T-cell (primary cell): Measurements from ENCODE around the gene DOCK6. TPM values are rescaled to one million over a fixed set of nuclear protein-coding genes. Genes with fewer than 3 reads are reported as not detected.

Experiments used
- ATAC-seq, 4 experiments: fragments of 200-7000 bp in 3 of 4; fragments of 150-1000 bp in 1 of 4; cut with Tn5 transposase; replicated peaks in 1 of 4; 1 replicate in 3 of 4; 2 replicates in 1 of 4; pipeline ENCODE4 v1.10.0; 2021; ENCODE audit warnings: moderate library complexity in 3 of 4, mild to moderate bottlenecking in 2 of 4, moderate number of reproducible peaks in 1 of 4
- CTCF ChIA-PET, 2 donors: fragments of 300-600 bp; sonication (Branson Sonifier 250); formaldehyde crosslinking; loops; one replicate each; lab custom pipeline; 2022; ENCODE audit warnings: antibody characterized with exemption in 2 of 2; lab: Charles Lee
- POLR2A ChIA-PET, 2 donors: fragments of 300-600 bp; sonication (Branson Sonifier 250); formaldehyde crosslinking; loops; one replicate each; lab custom pipeline; 2022; ENCODE audit warnings: antibody characterized with exemption in 2 of 2; lab: Charles Lee
- DNase-seq, 35 experiments: peaks; one replicate each; pipeline versions ENCODE4 v3.0.0 to v3.0.0-alpha.2; 2013 to 2023
- H3K27ac ChIP-seq: one replicate; pipeline ENCODE4 v1.5.1; 2013; ENCODE audit warnings: low read length
- H3K27me3 ChIP-seq, 2 experiments: replicated peaks in 1 of 2; 1 replicate in 1 of 2; 2 replicates in 1 of 2; pipeline versions ENCODE4 v1.6.1 to v1.7.0; 2013; ENCODE audit warnings: low read length in 1 of 2, mixed read lengths in 1 of 2; ENCODE audit not compliant: control insufficient read depth in 2 of 2, insufficient read depth in 2 of 2; ENCODE audit errors: extremely low read depth in 1 of 2
- H3K36me3 ChIP-seq, 2 donors: 1 replicate in 1 of 2; 2 replicates in 1 of 2; pipeline versions ENCODE4 v1.6.1 to v1.7.0; 2013; ENCODE audit warnings: low read length in 1 of 2; ENCODE audit not compliant: control insufficient read depth in 2 of 2, insufficient read depth in 1 of 2; ENCODE audit errors: extremely low read depth in 1 of 2
- H3K4me1 ChIP-seq, 2 experiments: 1 replicate in 1 of 2; 2 replicates in 1 of 2; pipeline versions ENCODE4 v1.6.1 to v1.7.0; 2013; ENCODE audit warnings: low read length in 2 of 2, mixed read lengths in 1 of 2; ENCODE audit not compliant: insufficient read depth in 2 of 2, control insufficient read depth in 1 of 2; ENCODE audit errors: extremely low read depth in 1 of 2
- H3K4me3 ChIP-seq, 2 donors: 1 replicate in 1 of 2; 2 replicates in 1 of 2; pipeline versions ENCODE4 v1.5.1 to v1.7.0; 2013; ENCODE audit warnings: mild to moderate bottlenecking in 2 of 2, low read length in 1 of 2, moderate library complexity in 1 of 2; ENCODE audit not compliant: control insufficient read depth in 1 of 2; ENCODE audit errors: extremely low read depth in 1 of 2
- H3K9me3 ChIP-seq: 2 replicates; pipeline ENCODE4 v1.7.0; 2013
- H3K27ac Mint-ChIP-seq, 2 donors: one replicate each; pipeline ENCODE4 v1.8.0; 2020 to 2021; ENCODE audit warnings: mild to moderate bottlenecking in 2 of 2, mixed read lengths in 2 of 2
- H3K27me3 Mint-ChIP-seq, 2 donors: one replicate each; pipeline ENCODE4 v1.8.0; 2021 to 2022; ENCODE audit warnings: mixed read lengths in 2 of 2
- H3K36me3 Mint-ChIP-seq: one replicate; pipeline ENCODE4 v1.8.0; 2021; ENCODE audit warnings: mixed read lengths
- H3K4me1 Mint-ChIP-seq, 3 donors: one replicate each; pipeline ENCODE4 v1.8.0; 2020 to 2022; ENCODE audit warnings: mixed read lengths in 3 of 3, mild to moderate bottlenecking in 1 of 3
- H3K4me3 Mint-ChIP-seq, 3 donors: one replicate each; pipeline ENCODE4 v1.8.0; 2020 to 2022; ENCODE audit warnings: mild to moderate bottlenecking in 3 of 3, mixed read lengths in 3 of 3, moderate library complexity in 3 of 3
- H3K9me3 Mint-ChIP-seq, 3 donors: one replicate each; pipeline ENCODE4 v1.8.0; 2020 to 2022; ENCODE audit warnings: mixed read lengths in 3 of 3
- WGBS: methylation state at CpG from one replicate; pipeline ENCODE4 v1.1.5; 2013; ENCODE audit warnings: missing lambda C conversion rate; ENCODE audit not compliant: insufficient coverage; 5-methylcytosine and 5-hydroxymethylcytosine counted together
- total RNA-seq, 35 experiments: library from RNA in 6 of 35; stranded (reverse) in 6 of 35; fragments of 120-200 nt in 1 of 35; gene quantifications; one replicate each; pipeline versions ENCODE4 v1.2.1 to v1.2.4 and lab custom pipeline; 2013 to 2026

Gene DOCK6
- total RNA-seq, 5 donors from 2014 or later (not counting 1 experiment from before 2014, with no cell fraction given): 0.78 to 1.8 (median 1.0) TPM

DNA sequence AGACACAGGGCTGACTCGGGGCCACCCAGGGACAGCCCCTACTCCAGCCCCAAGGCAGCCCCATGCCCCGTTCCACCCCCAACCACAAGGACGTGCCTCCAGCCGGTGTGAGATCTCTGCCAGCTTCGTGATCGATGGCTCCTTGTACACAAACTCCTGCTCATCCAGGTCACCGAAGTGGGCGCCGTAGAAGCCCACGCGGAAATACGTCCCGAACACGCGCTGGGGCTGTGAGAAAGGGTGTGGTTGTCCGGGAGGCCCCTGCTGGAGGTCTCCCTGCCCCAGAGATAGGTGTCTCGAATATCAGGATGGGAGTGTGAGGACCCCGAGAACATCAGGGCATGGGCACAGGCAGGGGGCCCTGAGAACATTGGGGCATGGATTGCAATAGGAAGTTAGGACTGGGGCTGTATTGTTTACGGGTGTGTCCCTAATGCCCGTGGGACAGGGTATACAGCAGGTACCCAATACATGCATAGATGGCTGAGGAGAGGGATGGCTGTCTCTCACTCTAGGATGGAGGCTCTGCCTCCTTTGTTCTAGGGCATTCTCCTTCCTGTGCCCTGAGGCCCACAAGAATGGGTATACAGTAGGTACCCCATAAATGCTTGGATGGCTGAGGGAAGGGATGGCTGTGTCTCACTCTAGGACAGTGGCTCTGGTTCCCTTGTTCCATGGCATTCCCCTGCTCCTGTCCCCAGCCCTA is 59.7 kb downstream of the DOCK6 start:
- H3K4me1 ChIP-seq: peaks cover 0 to 5% of the 10 kb centered on the region in 2 experiments
- Mint-ChIP-seq H3K36me3 (no peaks in the 10 kb centered on the region), H3K27ac (no peak overlapping the region), H3K4me1 (peaks cover 2 to 5% (median 3%) of the 10 kb centered on the region in 3 donors), H3K9me3 (no peaks in the 10 kb centered on the region), H3K4me3 (no peak overlapping the region), H3K27me3 (peaks cover 12% of the 10 kb centered on the region in 2 donors)
- DNase-seq (no peak), ATAC-seq (no peak)
- POLR2A ChIA-PET: no interaction called here
- no peaks in the 10 kb centered on the region for H3K36me3 ChIP-seq
- CTCF ChIA-PET: no interaction called here
- H3K27ac ChIP-seq: no peak overlapping the region
- H3K9me3 ChIP-seq: no peaks in the 10 kb centered on the region
- 89% methylated on average over 14 of the region's 20 CpGs for WGBS
- peaks cover 0 to 21% of the 10 kb centered on the region in 2 experiments for H3K27me3 ChIP-seq
- no peak overlapping the region for H3K4me3 ChIP-seq

DNA sequence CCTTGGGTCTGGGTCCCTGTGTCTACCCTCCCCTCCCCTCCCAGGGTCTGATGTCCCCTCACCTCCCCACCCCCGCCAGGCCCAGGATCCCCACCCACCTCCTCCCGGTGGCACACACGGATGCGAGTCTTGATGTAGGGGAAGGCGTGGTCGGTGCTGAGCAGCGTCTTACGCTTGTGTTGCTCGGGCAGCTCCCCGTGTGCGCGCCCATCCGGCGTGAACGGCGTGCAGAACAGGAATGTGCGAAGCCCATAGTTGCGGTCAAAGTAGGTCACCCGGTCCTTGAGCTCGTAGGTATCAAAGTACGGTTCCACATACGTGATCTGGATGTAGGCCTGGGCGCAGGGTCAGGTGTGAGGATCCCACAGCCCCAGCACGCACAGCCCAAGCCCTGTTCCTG is 60.5 kb downstream of the DOCK6 start:
- Mint-ChIP-seq H3K4me3 (no peak overlapping the region), H3K4me1 (peaks cover 2 to 5% (median 5%) of the 10 kb centered on the region in 3 donors), H3K27ac (no peak overlapping the region), H3K27me3 (peaks cover 12% of the 10 kb centered on the region in 2 donors), H3K36me3 (no peaks in the 10 kb centered on the region), H3K9me3 (no peaks in the 10 kb centered on the region)
- peaks cover 0 to 10% of the 10 kb centered on the region in 2 experiments for H3K4me1 ChIP-seq
- POLR2A ChIA-PET: no interaction called here
- ATAC-seq (no peak), DNase-seq (no peak)
- H3K27me3 ChIP-seq: peaks cover 0 to 27% of the 10 kb centered on the region in 2 experiments
- H3K27ac ChIP-seq: no peak overlapping the region
- CTCF ChIA-PET: interaction anchor here in 1 of 2 donors (0.6 kb wide), 1 partner anchor 92 kb away, joined by 4 read pairs; no protein-coding TSS in a partner anchor
- no peaks in the 10 kb centered on the region for H3K36me3 ChIP-seq
- H3K9me3 ChIP-seq: no peaks in the 10 kb centered on the region
- no peak overlapping the region for H3K4me3 ChIP-seq
- 98% methylated on average over 19 of the region's 24 CpGs for WGBS

DNA sequence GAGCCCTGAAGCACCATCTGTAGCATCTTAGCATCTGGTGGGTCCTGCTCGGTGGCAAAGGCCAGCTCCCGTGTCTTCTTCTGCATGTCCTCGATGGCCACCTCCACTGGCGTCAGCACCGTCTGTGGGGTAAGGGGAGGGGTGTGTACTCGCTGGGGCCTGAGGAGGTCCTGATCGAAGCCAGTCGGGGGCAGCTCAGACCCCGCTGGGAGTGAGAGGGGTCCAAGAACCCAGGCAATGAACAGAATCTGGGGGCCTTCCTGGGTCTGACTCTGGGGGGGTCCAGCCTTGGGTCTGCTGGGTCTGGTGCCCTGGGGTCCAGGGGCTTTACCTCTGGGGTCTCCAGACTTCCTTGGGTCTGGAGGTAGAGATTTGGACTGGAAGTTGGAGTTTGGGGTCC is 61.4 kb downstream of the DOCK6 start:
- Histone ChIP-seq H3K4me1 (peaks cover 0 to 13% of the 10 kb centered on the region in 2 experiments), H3K27ac (no peak overlapping the region), H3K4me3 (no peak overlapping the region), H3K27me3 (peaks cover 0 to 34% of the 10 kb centered on the region in 2 experiments), H3K36me3 (no peaks in the 10 kb centered on the region), H3K9me3 (no peaks in the 10 kb centered on the region)
- H3K27ac Mint-ChIP-seq: no peak overlapping the region
- H3K27me3 Mint-ChIP-seq: peaks cover 13 to 19% of the 10 kb centered on the region in 2 donors
- ATAC-seq (no peak), DNase-seq (no peak)
- no peak overlapping the region for H3K4me3 Mint-ChIP-seq
- ChIA-PET POLR2A (no interaction called here), CTCF (no interaction called here)
- H3K4me1 Mint-ChIP-seq: peaks cover 7 to 11% (median 7%) of the 10 kb centered on the region in 3 donors
- whole genome bisulfite sequencing: 87% methylated on average over 9 of the region's 9 CpGs
- no peaks in the 10 kb centered on the region for H3K36me3 Mint-ChIP-seq
- no peaks in the 10 kb centered on the region for H3K9me3 Mint-ChIP-seq

DNA sequence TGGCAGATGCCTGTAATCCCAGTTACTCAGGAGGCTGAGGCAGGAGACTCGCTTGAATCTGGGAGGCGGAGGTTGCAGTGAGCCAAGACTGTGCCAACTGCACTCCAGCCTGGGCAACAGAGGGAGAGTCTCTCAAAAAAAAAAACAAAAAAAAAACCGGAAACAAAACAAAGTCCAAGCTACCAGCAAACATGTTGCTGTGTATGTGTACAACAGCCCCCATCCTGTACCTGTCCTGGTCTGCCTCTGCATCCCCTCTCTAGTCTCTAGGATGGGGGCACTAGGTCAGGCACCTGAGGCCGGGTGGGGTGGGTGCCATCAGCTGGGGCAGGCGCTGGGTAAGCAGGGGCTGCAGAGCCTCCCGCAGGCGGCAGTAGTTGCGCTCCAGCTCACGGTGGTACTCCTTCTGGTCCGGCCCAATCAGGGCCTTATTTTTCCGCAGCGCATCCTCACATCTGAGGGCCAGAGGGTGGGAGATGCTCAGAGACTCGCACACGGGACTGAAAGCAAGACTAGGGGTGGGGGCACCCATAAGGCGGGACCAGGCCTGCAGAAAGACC is 62.2 kb downstream of the DOCK6 start:
- CTCF ChIA-PET: no interaction called here
- H3K4me1 ChIP-seq: peaks cover 3 to 18% of the 10 kb centered on the region in 2 experiments
- Mint-ChIP-seq H3K36me3 (no peaks in the 10 kb centered on the region), H3K27ac (no peak overlapping the region), H3K27me3 (peaks cover 16 to 23% of the 10 kb centered on the region in 2 donors), H3K9me3 (no peaks in the 10 kb centered on the region), H3K4me1 (peaks cover 9 to 17% (median 12%) of the 10 kb centered on the region in 3 donors), H3K4me3 (no peak overlapping the region)
- no peak overlapping the region for H3K27ac ChIP-seq
- POLR2A ChIA-PET: no interaction called here
- H3K27me3 ChIP-seq: peaks cover 0 to 41% of the 10 kb centered on the region in 2 experiments
- no peak for DNase-seq
- no peak overlapping the region for H3K4me3 ChIP-seq
- H3K36me3 ChIP-seq: no peaks in the 10 kb centered on the region
- WGBS: 94% methylated on average over 13 of the region's 15 CpGs
- no peak for ATAC-seq
- H3K9me3 ChIP-seq: no peaks in the 10 kb centered on the region

DNA sequence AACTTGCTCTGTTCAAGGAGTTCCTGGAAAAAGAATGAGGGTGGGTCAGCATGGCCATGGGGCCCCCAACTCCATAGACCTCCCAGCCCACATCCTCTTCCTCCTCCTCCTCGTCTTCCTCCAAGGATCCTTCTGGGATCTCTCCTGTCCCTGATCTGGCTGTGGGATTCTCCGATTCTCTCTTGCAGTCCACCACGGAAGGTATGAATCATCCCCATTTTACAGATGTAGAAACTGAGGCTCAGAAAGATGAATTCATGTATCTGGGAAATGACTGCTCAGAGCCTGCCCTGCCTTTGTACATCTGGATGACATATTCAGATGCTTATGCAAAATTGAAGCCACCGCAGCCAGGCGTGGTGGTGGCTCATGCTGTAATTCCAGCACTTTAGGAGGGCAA is 62.8 kb downstream of the DOCK6 start:
- CTCF ChIA-PET: no interaction called here
- Histone ChIP-seq H3K36me3 (no peaks in the 10 kb centered on the region), H3K4me1 (peaks cover 3 to 22% of the 10 kb centered on the region in 2 experiments), H3K4me3 (no peak overlapping the region), H3K9me3 (no peaks in the 10 kb centered on the region), H3K27ac (no peak overlapping the region), H3K27me3 (peaks cover 0 to 46% of the 10 kb centered on the region in 2 experiments)
- POLR2A ChIA-PET: no interaction called here
- Mint-ChIP-seq H3K4me1 (peaks cover 9 to 16% (median 12%) of the 10 kb centered on the region in 3 donors), H3K27me3 (peaks cover 15 to 23% of the 10 kb centered on the region in 2 donors), H3K27ac (no peak overlapping the region), H3K4me3 (peak overlapping the region in 2 of 3 donors; percentile 2 to 48), H3K36me3 (no peaks in the 10 kb centered on the region), H3K9me3 (no peaks in the 10 kb centered on the region)
- WGBS: 78% methylated on average over 2 of the region's 5 CpGs
- ATAC-seq (no peak), DNase-seq (no peak)

DNA sequence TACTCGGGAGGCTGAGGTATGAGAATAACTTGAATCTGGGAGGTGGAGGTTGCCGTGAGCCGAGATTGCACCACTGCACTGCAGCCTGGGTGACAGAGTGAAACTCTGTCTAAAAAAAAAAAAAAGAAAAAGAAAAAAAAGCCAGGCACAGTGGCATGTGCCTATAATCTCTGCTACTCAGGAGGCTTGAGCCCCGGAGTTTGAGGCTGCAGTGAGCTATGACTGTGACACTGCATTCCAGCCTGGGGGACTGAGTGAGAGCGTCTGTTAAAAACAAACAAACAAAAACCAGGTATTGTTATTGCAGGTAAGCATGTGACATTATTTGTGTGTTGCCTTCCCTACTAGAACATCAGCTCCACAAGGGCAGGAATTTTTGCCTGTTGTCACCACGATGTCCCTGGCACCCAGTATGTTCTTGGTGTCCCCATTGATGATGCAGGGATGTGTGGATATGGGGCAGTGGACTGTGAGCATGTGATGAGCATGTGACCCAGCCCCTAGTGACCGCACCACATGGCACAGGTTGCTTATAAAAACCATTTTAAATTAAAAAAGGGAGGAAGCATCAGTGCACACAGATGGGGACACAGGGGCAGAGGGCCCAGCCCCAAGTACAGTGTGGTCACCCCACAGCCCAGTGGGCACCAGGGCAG is 63.4 kb downstream of the DOCK6 start:
- no peak for ATAC-seq
- Mint-ChIP-seq H3K9me3 (no peaks in the 10 kb centered on the region), H3K4me1 (peaks cover 9 to 12% (median 12%) of the 10 kb centered on the region in 3 donors), H3K27me3 (peaks cover 11 to 19% of the 10 kb centered on the region in 2 donors), H3K36me3 (no peaks in the 10 kb centered on the region), H3K27ac (no peak overlapping the region), H3K4me3 (peak overlapping the region in 2 of 3 donors; percentile 67 to 80)
- no peaks in the 10 kb centered on the region for H3K36me3 ChIP-seq
- WGBS: 91% methylated on average over 5 of the region's 7 CpGs
- no peak for DNase-seq
- H3K9me3 ChIP-seq: no peaks in the 10 kb centered on the region
- H3K4me3 ChIP-seq: no peak overlapping the region
- peaks cover 0 to 43% of the 10 kb centered on the region in 2 experiments for H3K27me3 ChIP-seq
- POLR2A ChIA-PET: no interaction called here
- no peak overlapping the region for H3K27ac ChIP-seq
- peaks cover 3 to 22% of the 10 kb centered on the region in 2 experiments for H3K4me1 ChIP-seq
- CTCF ChIA-PET: no interaction called here
